ENCODE results near the gene LRP2BP.

LRP2BP gene

GRCh38 chr4:185399466-185399865 is 3.7 kb upstream of the LRP2BP start (continued):
- no peak for TF ChIP-seq TSHZ2 (CRISPR knock-in tag; IDR thresholded peaks at IDR 0.05)
- no peak for TF ChIP-seq ZNF565 (CRISPR knock-in tag; conservative IDR thresholded peaks at IDR 0.05; ENCODE audit: low read depth)

- ATAC-seq, result no peak
- TF ChIP-seq ZC3H10 (CRISPR knock-in tag; IDR thresholded peaks at IDR 0.05) (no peak), ZNF565 (CRISPR knock-in tag; conservative IDR thresholded peaks at IDR 0.05; ENCODE audit: low read depth) (no peak), GLIS3 (CRISPR knock-in tag; IDR thresholded peaks at IDR 0.05) (no peak), RARB (CRISPR knock-in tag; IDR thresholded peaks at IDR 0.05) (no peak), PPARA (CRISPR knock-in tag; IDR thresholded peaks at IDR 0.05; ENCODE audit: borderline replicate concordance) (no peak), ZNF70 (CRISPR knock-in tag; IDR thresholded peaks at IDR 0.05) (no peak), TOX (CRISPR knock-in tag; IDR thresholded peaks at IDR 0.05; ENCODE audit: borderline replicate concordance) (no peak), ZFP30 (CRISPR knock-in tag; IDR thresholded peaks at IDR 0.05) (no peak), ESRRG (CRISPR knock-in tag; IDR thresholded peaks at IDR 0.05) (no peak)
- TF ChIP-seq, protein P1, sequence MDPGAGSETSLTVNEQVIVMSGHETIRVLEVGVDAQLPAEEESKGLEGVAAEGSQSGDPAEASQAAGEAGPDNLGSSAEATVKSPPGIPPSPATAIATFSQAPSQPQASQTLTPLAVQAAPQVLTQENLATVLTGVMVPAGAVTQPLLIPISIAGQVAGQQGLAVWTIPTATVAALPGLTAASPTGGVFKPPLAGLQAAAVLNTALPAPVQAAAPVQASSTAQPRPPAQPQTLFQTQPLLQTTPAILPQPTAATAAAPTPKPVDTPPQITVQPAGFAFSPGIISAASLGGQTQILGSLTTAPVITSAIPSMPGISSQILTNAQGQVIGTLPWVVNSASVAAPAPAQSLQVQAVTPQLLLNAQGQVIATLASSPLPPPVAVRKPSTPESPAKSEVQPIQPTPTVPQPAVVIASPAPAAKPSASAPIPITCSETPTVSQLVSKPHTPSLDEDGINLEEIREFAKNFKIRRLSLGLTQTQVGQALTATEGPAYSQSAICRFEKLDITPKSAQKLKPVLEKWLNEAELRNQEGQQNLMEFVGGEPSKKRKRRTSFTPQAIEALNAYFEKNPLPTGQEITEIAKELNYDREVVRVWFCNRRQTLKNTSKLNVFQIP (CRISPR knock-in tag; IDR thresholded peaks at IDR 0.05; ENCODE audit: borderline replicate concordance, low read depth), result no peak
Measured at GRCh38 chr4:185398618-185399017, 2.9 kb upstream of the LRP2BP start.

DNA sequence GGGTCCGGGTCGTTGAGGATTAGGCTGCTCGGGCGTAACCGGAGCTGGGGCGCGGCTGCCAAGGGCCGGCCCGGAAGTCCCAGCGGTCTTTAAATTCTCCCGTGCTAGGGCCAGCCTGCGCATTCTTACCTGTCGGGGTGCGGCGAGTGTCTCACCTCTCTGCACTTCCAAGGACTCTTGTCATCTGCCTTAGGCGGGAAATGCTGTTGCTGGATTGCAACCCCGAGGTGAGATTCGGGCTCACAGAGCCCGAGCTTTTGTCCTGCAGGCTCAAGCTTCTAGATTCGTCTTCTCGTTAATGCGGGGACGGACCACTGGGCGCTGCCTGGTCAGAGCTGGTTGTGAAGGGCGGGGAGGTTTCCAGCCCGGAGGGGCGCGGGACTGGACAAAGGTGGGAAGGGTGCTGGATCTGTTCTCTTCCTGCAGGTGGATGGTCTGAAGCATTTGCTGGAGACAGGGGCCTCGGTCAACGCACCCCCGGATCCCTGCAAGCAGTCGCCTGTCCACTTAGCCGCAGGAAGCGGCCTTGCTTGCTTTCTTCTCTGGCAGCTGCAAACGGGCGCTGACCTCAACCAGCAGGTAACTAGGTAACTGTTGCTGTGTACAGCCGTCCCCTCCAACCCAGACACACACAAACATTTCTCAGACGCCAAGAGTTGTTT is 1.1 kb upstream of the LRP2BP start, which contains the start of gene ANKRD37:
ANKRD37 (plus strand) TSS at position 118 of the 662 bp plus-strand sequence; CDS start at position 201, 83 bp downstream.
- peak; percentile 10 for ATAC-seq
- TF ChIP-seq ZNF70 (CRISPR knock-in tag; IDR thresholded peaks at IDR 0.05) (no peak), PPARA (CRISPR knock-in tag; IDR thresholded peaks at IDR 0.05; ENCODE audit: borderline replicate concordance) (no peak), BACH2 (CRISPR knock-in tag; IDR thresholded peaks at IDR 0.05; ENCODE audit: borderline replicate concordance) (no peak), CREB5 (CRISPR knock-in tag; IDR thresholded peaks at IDR 0.05; ENCODE audit: low read depth) (no peak), ZC3H10 (CRISPR knock-in tag; IDR thresholded peaks at IDR 0.05) (no peak), ZFP3 (CRISPR knock-in tag; IDR thresholded peaks at IDR 0.05) (no peak), ZNF565 (CRISPR knock-in tag; conservative IDR thresholded peaks at IDR 0.05; ENCODE audit: low read depth) (no peak), PATZ1 (CRISPR knock-in tag; IDR thresholded peaks at IDR 0.05; ENCODE audit: borderline replicate concordance) (no peak), TCF4 (CRISPR knock-in tag; IDR thresholded peaks at IDR 0.05; ENCODE audit: borderline replicate concordance) (no peak), OSR1 (CRISPR knock-in tag; IDR thresholded peaks at IDR 0.05) (no peak), ESRRG (CRISPR knock-in tag; IDR thresholded peaks at IDR 0.05) (no peak), ZNF8 (CRISPR knock-in tag; IDR thresholded peaks at IDR 0.05) (no peak), ISL1 (CRISPR knock-in tag; IDR thresholded peaks at IDR 0.05) (no peak), SNAI2 (CRISPR knock-in tag; IDR thresholded peaks at IDR 0.05) (no peak), CSDC2 (CRISPR knock-in tag; IDR thresholded peaks at IDR 0.05) (no peak), TOX (CRISPR knock-in tag; IDR thresholded peaks at IDR 0.05; ENCODE audit: borderline replicate concordance) (no peak), GLIS3 (CRISPR knock-in tag; IDR thresholded peaks at IDR 0.05) (no peak)
- TF ChIP-seq, protein P2, sequence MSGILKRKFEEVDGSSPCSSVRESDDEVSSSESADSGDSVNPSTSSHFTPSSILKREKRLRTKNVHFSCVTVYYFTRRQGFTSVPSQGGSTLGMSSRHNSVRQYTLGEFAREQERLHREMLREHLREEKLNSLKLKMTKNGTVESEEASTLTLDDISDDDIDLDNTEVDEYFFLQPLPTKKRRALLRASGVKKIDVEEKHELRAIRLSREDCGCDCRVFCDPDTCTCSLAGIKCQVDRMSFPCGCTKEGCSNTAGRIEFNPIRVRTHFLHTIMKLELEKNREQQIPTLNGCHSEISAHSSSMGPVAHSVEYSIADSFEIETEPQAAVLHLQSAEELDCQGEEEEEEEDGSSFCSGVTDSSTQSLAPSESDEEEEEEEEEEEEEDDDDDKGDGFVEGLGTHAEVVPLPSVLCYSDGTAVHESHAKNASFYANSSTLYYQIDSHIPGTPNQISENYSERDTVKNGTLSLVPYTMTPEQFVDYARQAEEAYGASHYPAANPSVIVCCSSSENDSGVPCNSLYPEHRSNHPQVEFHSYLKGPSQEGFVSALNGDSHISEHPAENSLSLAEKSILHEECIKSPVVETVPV (CRISPR knock-in tag; IDR thresholded peaks at IDR 0.05), result no peak
- TF ChIP-seq, protein P1 (CRISPR knock-in tag; IDR thresholded peaks at IDR 0.05; ENCODE audit: borderline replicate concordance, low read depth), result no peak
